H1 (cell line): Measurements from ENCODE around the gene SPATS1. TPM values are rescaled to one million over a fixed set of nuclear protein-coding genes. Genes with fewer than 3 reads are reported as not detected.

Source experiments
- CTCF ChIA-PET: fragments of 300-600 bp; sonication (Branson Sonifier 250); formaldehyde crosslinking; loops from one replicate; lab custom pipeline; 2021; ENCODE audit not compliant: partially characterized antibody; lab: Charles Lee
- POLR2A ChIA-PET: fragments of 300-600 bp; sonication (Branson Sonifier 250); formaldehyde crosslinking; loops from one replicate; lab custom pipeline; 2021; ENCODE audit warnings: inconsistent platforms; ENCODE audit not compliant: partially characterized antibody; lab: Charles Lee
- DNase-seq, 2 experiments: peaks; one replicate each; pipeline versions ENCODE4 v3.0.0 to v3.0.0-alpha.2; 2010 to 2022; ENCODE audit warnings: low spot score in 2 of 2, low read depth in 1 of 2, mixed read lengths in 1 of 2
- FAIRE-seq: peaks from 2 replicates; lab custom pipeline; 2011; peaks lifted over from hg19 to GRCh38; lab: Jason Lieb, UNC
- H2AFZ ChIP-seq: 2 replicates; pipeline ENCODE4 v1.8.1; 2012; ENCODE audit warnings: low read length, inconsistent platforms
- H2AK5ac ChIP-seq: 2 replicates; pipeline ENCODE4 v1.6.1; 2013; ENCODE audit warnings: low read depth, low read length
- H2BK120ac ChIP-seq: replicated peaks from 2 replicates; pipeline ENCODE3; 2013; ENCODE audit warnings: low read depth, low read length, inconsistent platforms
- H2BK12ac ChIP-seq: 2 replicates; pipeline ENCODE4 v1.6.1; 2013; ENCODE audit warnings: low read depth, low read length
- H2BK15ac ChIP-seq: 2 replicates; pipeline ENCODE4 v1.6.1; 2013; ENCODE audit warnings: low read length
- H2BK20ac ChIP-seq: 2 replicates; pipeline ENCODE4 v1.6.1; 2013; ENCODE audit warnings: low read length
- H2BK5ac ChIP-seq: 2 replicates; pipeline ENCODE4 v1.6.1; 2013; ENCODE audit warnings: low read depth, low read length
- H3K14ac ChIP-seq: 2 replicates; pipeline ENCODE4 v1.6.1; 2013; ENCODE audit warnings: inconsistent platforms; ENCODE audit not compliant: insufficient read length
- H3K18ac ChIP-seq: 2 replicates; pipeline ENCODE4 v1.6.1; 2013; ENCODE audit warnings: low read length; ENCODE audit errors: extremely low read depth
- H3K23ac ChIP-seq: 2 replicates; pipeline ENCODE4 v1.6.1; 2013; ENCODE audit warnings: inconsistent platforms; ENCODE audit not compliant: insufficient read length
- H3K23me2 ChIP-seq: 2 replicates; pipeline ENCODE4 v1.6.1; 2013; ENCODE audit warnings: low read depth, low read length
- H3K27ac ChIP-seq: 2 replicates; pipeline ENCODE4 v1.6.1; 2011; ENCODE audit warnings: low read depth, low read length, inconsistent platforms
- H3K27me3 ChIP-seq, 4 experiments: replicated peaks in 1 of 4; 1 replicate in 1 of 4; 2 replicates in 3 of 4; pipeline versions ENCODE4 v1.6.1 to v1.8.1; 2011 to 2013; ENCODE audit warnings: low read length in 3 of 4, mild to moderate bottlenecking in 3 of 4, inconsistent platforms in 2 of 4, mixed read lengths in 2 of 4, moderate library complexity in 1 of 4; ENCODE audit not compliant: control insufficient read depth in 3 of 4, insufficient read depth in 3 of 4; ENCODE audit errors: extremely low read depth in 1 of 4
- H3K36me3 ChIP-seq, 4 experiments: 2 replicates each; pipeline versions ENCODE4 v1.6.1 to v1.8.1; 2011 to 2013; ENCODE audit warnings: mild to moderate bottlenecking in 4 of 4, low read length in 3 of 4, moderate library complexity in 2 of 4, control low read depth in 1 of 4, inconsistent platforms in 1 of 4; ENCODE audit not compliant: insufficient read depth in 4 of 4, control insufficient read depth in 2 of 4
- H3K4ac ChIP-seq: replicated peaks from 2 replicates; pipeline ENCODE3; 2013; ENCODE audit warnings: low read length, low read depth, mixed read lengths, inconsistent platforms; ENCODE audit not compliant: insufficient read length
- H3K4me1 ChIP-seq, 4 experiments: replicated peaks in 1 of 4; 1 replicate in 1 of 4; 2 replicates in 3 of 4; pipeline versions ENCODE4 v1.6.1 to v1.8.1; 2011 to 2013; ENCODE audit warnings: low read length in 3 of 4, inconsistent platforms in 2 of 4, mixed read lengths in 1 of 4; ENCODE audit not compliant: insufficient read depth in 4 of 4, control insufficient read depth in 3 of 4
- H3K4me2 ChIP-seq, 2 experiments: 2 replicates each; pipeline versions ENCODE4 v1.6.1 to v1.8.1; 2011 to 2013; ENCODE audit warnings: low read depth in 2 of 2, low read length in 2 of 2, control low read depth in 1 of 2, inconsistent platforms in 1 of 2, mild to moderate bottlenecking in 1 of 2; ENCODE audit not compliant: insufficient read depth in 1 of 2
- H3K4me3 ChIP-seq, 4 experiments: fragments of 200-600, 300-600 bp in 1 of 4; sonication (generic), shearing (Covaris generic), sonication (Bioruptor Twin) in 1 of 4; 2 replicates each; pipeline versions ENCODE4 v1.5.1 to v1.8.1; 2011 to 2016; ENCODE audit warnings: low read length in 4 of 4, low read depth in 3 of 4, control low read depth in 2 of 4, inconsistent platforms in 2 of 4, mild to moderate bottlenecking in 2 of 4, mixed read lengths in 1 of 4, moderate library complexity in 1 of 4; ENCODE audit not compliant: insufficient read depth in 2 of 4; ENCODE audit errors: extremely low read depth in 1 of 4
- H3K56ac ChIP-seq: replicated peaks from 2 replicates; pipeline ENCODE3; 2013; ENCODE audit warnings: low read depth, mild to moderate bottlenecking, mixed read lengths, low read length, inconsistent platforms; ENCODE audit not compliant: insufficient read length
- H3K79me1 ChIP-seq: 2 replicates; pipeline ENCODE4 v1.6.1; 2013; ENCODE audit warnings: low read depth, low read length, control low read depth
- H3K79me2 ChIP-seq, 2 experiments: 2 replicates each; pipeline versions ENCODE4 v1.6.1 to v1.8.1; 2012 to 2013; ENCODE audit warnings: low read length in 2 of 2, mild to moderate bottlenecking in 2 of 2, inconsistent platforms in 1 of 2; ENCODE audit not compliant: insufficient read depth in 2 of 2, control insufficient read depth in 1 of 2
- H3K9ac ChIP-seq, 4 experiments: replicated peaks in 1 of 4; 1 replicate in 1 of 4; 2 replicates in 3 of 4; pipeline versions ENCODE4 v1.6.1 to v1.8.1; 2011 to 2013; ENCODE audit warnings: low read depth in 3 of 4, low read length in 3 of 4, control low read depth in 2 of 4, mild to moderate bottlenecking in 2 of 4, moderate library complexity in 2 of 4, inconsistent platforms in 1 of 4; ENCODE audit errors: extremely low read depth in 1 of 4
- H3K9me3 ChIP-seq, 2 experiments: 2 replicates each; pipeline versions ENCODE4 v1.6.1 to v1.8.1; 2012 to 2013; ENCODE audit warnings: mild to moderate bottlenecking in 2 of 2, moderate library complexity in 2 of 2, control low read depth in 1 of 2, inconsistent platforms in 1 of 2, low read depth in 1 of 2, low read length in 1 of 2, mixed read lengths in 1 of 2; ENCODE audit not compliant: insufficient read depth in 2 of 2
- H4K20me1 ChIP-seq, 2 experiments: replicated peaks in 1 of 2; 2 replicates each; pipeline versions ENCODE3 to v1.8.1; 2011 to 2013; ENCODE audit warnings: inconsistent platforms in 2 of 2, low read length in 2 of 2, mild to moderate bottlenecking in 1 of 2; ENCODE audit not compliant: insufficient read depth in 2 of 2, control insufficient read depth in 1 of 2
- H4K5ac ChIP-seq: 2 replicates; pipeline ENCODE4 v1.6.1; 2013; ENCODE audit warnings: low read length, low read depth, mixed read lengths, inconsistent platforms; ENCODE audit not compliant: insufficient read length
- H4K8ac ChIP-seq: 2 replicates; pipeline ENCODE4 v1.8.0; 2013; ENCODE audit warnings: mild to moderate bottlenecking, moderate library complexity, low read length, inconsistent platforms; ENCODE audit not compliant: insufficient read depth; ENCODE audit errors: extremely low read depth
- H4K91ac ChIP-seq: replicated peaks from 2 replicates; pipeline ENCODE3; 2013; ENCODE audit warnings: low read length, mixed read lengths, inconsistent platforms; ENCODE audit not compliant: insufficient read length
- CBX8 ChIP-seq: fragments of 300-800, 300-1000 bp; sonication (generic); IDR thresholded peaks from 2 replicates; pipeline ENCODE4 v1.7.1; 2016; ENCODE audit warnings: low read depth, low read length, borderline replicate concordance
- FOSL1 ChIP-seq: IDR thresholded peaks from 2 replicates; pipeline ENCODE4 v1.6.1; 2011; ENCODE audit warnings: mild to moderate bottlenecking, low read depth, low read length, moderate library complexity; ENCODE audit not compliant: insufficient read depth
- HDAC2 ChIP-seq, 2 experiments: fragments of 300-600 bp in 1 of 2; sonication (generic) in 1 of 2; IDR thresholded peaks; 2 replicates each; pipeline ENCODE4 v1.6.1; 2011 to 2012; ENCODE audit warnings: low read depth in 2 of 2, low read length in 2 of 2, mild to moderate bottlenecking in 2 of 2, moderate library complexity in 2 of 2, borderline replicate concordance in 1 of 2, inconsistent platforms in 1 of 2
- KDM5A ChIP-seq: fragments of 200-600 bp; IDR thresholded peaks from 2 replicates; pipeline ENCODE4 v1.7.1; 2012; ENCODE audit warnings: mild to moderate bottlenecking, low read length, inconsistent platforms, mixed read lengths
- NRF1 ChIP-seq: IDR thresholded peaks from 2 replicates; pipeline ENCODE4 v1.6.1; 2011; ENCODE audit warnings: mild to moderate bottlenecking, low read depth, low read length, improper control_type of control experiment
- POU5F1 ChIP-seq: IDR thresholded peaks from 2 replicates; pipeline ENCODE4 v1.6.1; 2011; ENCODE audit warnings: low read depth, mild to moderate bottlenecking, low read length, moderate library complexity
- RBBP5 ChIP-seq: IDR thresholded peaks from 2 replicates; pipeline ENCODE4 v1.7.1; 2012; ENCODE audit warnings: low read depth, mild to moderate bottlenecking, inconsistent platforms, low read length, moderate library complexity, borderline replicate concordance
- SIRT6 ChIP-seq: IDR thresholded peaks from one replicate; pipeline ENCODE4 v1.7.1; 2012; ENCODE audit warnings: low read length, inconsistent platforms
- SIX5 ChIP-seq: IDR thresholded peaks from 2 replicates; pipeline ENCODE4 v1.6.1; 2011; ENCODE audit warnings: mild to moderate bottlenecking, low read depth, low read length
- TAF1 ChIP-seq: IDR thresholded peaks from 2 replicates; pipeline ENCODE4 v1.6.1; 2011; ENCODE audit warnings: mild to moderate bottlenecking, low read depth, low read length
- WGBS, 2 experiments: shearing (Covaris generic) in 1 of 2; methylation state at CpG; one replicate each; pipeline versions ENCODE4 v1.1.6 to v1.1.7; 2013 to 2015; ENCODE audit warnings: low lambda C conversion rate in 2 of 2, mixed read lengths in 2 of 2, inconsistent platforms in 1 of 2, low coverage in 1 of 2, missing lambda C conversion rate in 1 of 2; ENCODE audit not compliant: insufficient replicate concordance in 2 of 2, insufficient coverage in 1 of 2, insufficient read length in 1 of 2; ENCODE audit errors: extremely low coverage in 1 of 2, missing lambda C conversion rate in 1 of 2; 5-methylcytosine and 5-hydroxymethylcytosine counted together
- polyA plus RNA-seq, 7 experiments: library from polyadenylated mRNA; depleted of rRNA in 3 of 7; stranded (reverse) in 5 of 7; unstranded in 2 of 7; fragments of >200 nt in 5 of 7; fragments of 200-250 nt in 2 of 7; gene quantifications; 1 replicate in 5 of 7; 2 replicates in 1 of 7; 4 replicates in 1 of 7; pipeline versions ENCODE4 v1.2.1 to v1.2.3, GENCODE V29; 2011 to 2013; ENCODE audit warnings: missing spikeins in 2 of 7, mixed read lengths in 2 of 7
- total RNA-seq: library from RNA; stranded (reverse); fragmentation: NEBNext Ultra II Directional; extraction: Animal tissue kit (Norgen Biotek cat#: 25700); gene quantifications from 2 replicates; pipeline ENCODE4 v1.2.1, GENCODE V29; 2021
- TF ChIP-seq, protein P1 (sequence below): IDR thresholded peaks from 2 replicates; pipeline ENCODE4 v1.6.1; 2012; ENCODE audit warnings: inconsistent platforms

Gene SPATS1
- total and polyA plus RNA-seq, 2 of the 8 experiments (the other 6 are each of a cell fraction or from before 2014, with no cell fraction given) = not detected

DNA sequence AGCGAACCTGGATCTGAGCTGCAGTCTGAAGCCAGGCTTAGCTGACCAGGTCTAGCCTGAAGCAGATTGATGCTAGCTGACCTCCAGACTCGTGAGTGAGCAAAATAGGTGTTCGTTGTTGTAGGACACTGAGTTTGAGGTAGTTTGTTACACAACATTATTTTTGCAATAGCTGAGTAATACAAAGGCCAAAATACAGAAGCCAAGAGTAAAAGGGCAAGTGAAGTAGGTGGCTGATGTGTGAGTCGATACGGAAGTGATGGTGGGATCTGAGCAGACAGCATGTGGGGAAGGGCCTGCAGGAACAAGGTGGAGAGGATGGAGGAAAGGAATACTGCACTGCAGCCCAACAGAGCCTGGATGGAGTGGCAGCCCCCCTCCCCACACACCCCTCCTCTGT is 8.5 kb upstream of the SPATS1 start:
- H3K4me2 ChIP-seq = no peak overlapping the region
- no peak overlapping the region for H3K4me3 ChIP-seq
- H3K27me3 ChIP-seq = no peaks in the 10 kb centered on the region; a peak in 1 of 7 replicates
- H3K9me3 ChIP-seq = no peaks in the 10 kb centered on the region
- no peak overlapping the region for H4K8ac ChIP-seq
- H3K14ac ChIP-seq = no peak overlapping the region
- H4K91ac ChIP-seq = no peak overlapping the region
- H3K4me1 ChIP-seq = peaks cover under 1 to 5% (median 1%) of the 10 kb centered on the region in 4 experiments; a peak in 4 of 7 replicates
- 0 out of 2 replicates have a peak overlapping the region, but pooled peaks have one; percentile 43 for H2BK20ac ChIP-seq
- no peak overlapping the region for H4K5ac ChIP-seq
- H3K56ac ChIP-seq = no peak overlapping the region
- H3K23ac ChIP-seq = no peak overlapping the region
- no peaks in the 10 kb centered on the region for H3K36me3 ChIP-seq
- H3K9ac ChIP-seq = no peak overlapping the region
- FAIRE-seq (no peak), DNase-seq (no peak)
- H2BK5ac ChIP-seq = no peak overlapping the region
- no peak overlapping the region for H3K27ac ChIP-seq
- H2BK12ac ChIP-seq = peak overlapping the region; percentile 4; the same call in 1 of the 2 replicates
- H3K79me1 ChIP-seq = no peaks in the 10 kb centered on the region
- H3K23me2 ChIP-seq = no peaks in the 10 kb centered on the region
- no peak overlapping the region for H2AFZ ChIP-seq
- no peak overlapping the region for H2AK5ac ChIP-seq
- peak overlapping the region; percentile 65; the same call in 1 of the 2 replicates for H2BK15ac ChIP-seq
- ChIA-PET CTCF (interaction anchor here (1.4 to 10.2 kb wide), 8 partner anchors 10 to 176 kb away, joined by 3 to 153 read pairs (median 5); partner anchors contain the start of genes AARS2, CAPN11 and TMEM151B), POLR2A (interaction anchor here (1.0 to 8.4 kb wide), 2 partner anchors 21 to 79 kb away, joined by 3 to 41 read pairs; partner anchors contain the start of genes AARS2 and SLC35B2)
- no peak overlapping the region for H3K4ac ChIP-seq
- 95% methylated on average over 5 of the region's 5 CpGs; no CpG with 5 or more reads in 1 of the 2 experiments for WGBS, 2 experiments
- H3K79me2 ChIP-seq = no peaks in the 10 kb centered on the region
- H4K20me1 ChIP-seq = no peaks in the 10 kb centered on the region
- H3K18ac ChIP-seq = no peak overlapping the region
- H2BK120ac ChIP-seq = no peak overlapping the region
- no peak for TF ChIP-seq TAF1
- TF ChIP-seq SIRT6 = no peak
- no peak for TF ChIP-seq HDAC2 (IDR thresholded peaks at IDR 0.05; ENCODE audit: borderline replicate concordance in 1 of 2, low read depth in 2 of 2, low read length in 2 of 2)
- TF ChIP-seq FOSL1 = no peak
- TF ChIP-seq, protein P1, sequence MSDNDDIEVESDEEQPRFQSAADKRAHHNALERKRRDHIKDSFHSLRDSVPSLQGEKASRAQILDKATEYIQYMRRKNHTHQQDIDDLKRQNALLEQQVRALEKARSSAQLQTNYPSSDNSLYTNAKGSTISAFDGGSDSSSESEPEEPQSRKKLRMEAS = no peak
- no peak for TF ChIP-seq NRF1
- TF ChIP-seq KDM5A = no peak
- TF ChIP-seq POU5F1 = no peak
- TF ChIP-seq SIX5 = no peak
- no peak for TF ChIP-seq CBX8
- no peak for TF ChIP-seq RBBP5
